Suppressor macrophage treated with lipopolysaccharide for 4 hours (primary cell): Measurements from ENCODE around the gene CCDC190.
"Not testable (repeated sequence)": the region's sequence is repeated elsewhere in the genome, so short reads cannot be mapped to it uniquely, and the experiment has no call there.

Source experiments
- DNase-seq: peaks from one replicate; pipeline ENCODE4 v3.0.0-alpha.2; 2020

Gene CCDC190

GRCh38 chr1:162829268-162829667, 31.7 kb downstream of the CCDC190 start:
- DNase-seq = no peak

- no peak for DNase-seq
These were observed 37.0 kb downstream of the CCDC190 start for GRCh38 chr1:162823771-162824525.

GRCh38 chr1:162823231-162823630, 37.7 kb downstream of the CCDC190 start:
- no peak for DNase-seq

- no peak for DNase-seq
These were observed 38.4 kb downstream of the CCDC190 start for GRCh38 chr1:162822391-162823200.

- not testable (repeated sequence) for DNase-seq
These were observed 42.3 kb downstream of the CCDC190 start for GRCh38 chr1:162818666-162819065.

- DNase-seq = not testable (repeated sequence)
These were observed 42.8 kb downstream of the CCDC190 start for GRCh38 chr1:162818136-162818535.

GRCh38 chr1:162812357-162812756, 48.6 kb downstream of the CCDC190 start:
- not testable (repeated sequence) for DNase-seq

- DNase-seq = not testable (repeated sequence)
These were observed 53.5 kb downstream of the CCDC190 start for GRCh38 chr1:162807503-162807902.
